ENCODE data around the gene SF3B2.
"Not testable (repeated sequence)": the region's sequence is repeated elsewhere in the genome, so short reads cannot be mapped to it uniquely, and the experiment has no call there.

SF3B2 gene

GRCh38 chr11:66007201-66007634 lies 44.9 kb upstream of the SF3B2 start:
- no peak for DNase-seq (ENCODE audit: low read depth)
- TF ChIP-seq CTCF (conservative IDR thresholded peaks at IDR 0.05; ENCODE audit: low read depth, low read length): no peak
- no peak overlapping the region for H3K4me3 ChIP-seq (ENCODE audit: low read depth, low read length)

GRCh38 chr11:66008095-66008467 lies 44.1 kb upstream of the SF3B2 start:
- H3K4me3 ChIP-seq (ENCODE audit: low read depth, low read length): no peak overlapping the region
- TF ChIP-seq CTCF (conservative IDR thresholded peaks at IDR 0.05; ENCODE audit: low read depth, low read length): no peak
- DNase-seq (ENCODE audit: low read depth): no peak

- DNase-seq (ENCODE audit: low read depth): no peak
- no peak overlapping the region for H3K4me3 ChIP-seq (ENCODE audit: low read depth, low read length)
- no peak for TF ChIP-seq CTCF (conservative IDR thresholded peaks at IDR 0.05; ENCODE audit: low read depth, low read length)
Observed at GRCh38 chr11:66008468-66009101, 43.6 kb upstream of the SF3B2 start.

- DNase-seq (ENCODE audit: low read depth); H3K4me3 ChIP-seq (ENCODE audit: low read depth, low read length): not testable (repeated sequence)
Observed at GRCh38 chr11:66010036-66010435, 42.1 kb upstream of the SF3B2 start.

- no peak overlapping the region for H3K4me3 ChIP-seq (ENCODE audit: low read depth, low read length)
- peak; percentile 36 for DNase-seq (ENCODE audit: low read depth)
- TF ChIP-seq CTCF (conservative IDR thresholded peaks at IDR 0.05; ENCODE audit: low read depth, low read length): no peak
Observed at GRCh38 chr11:66011239-66011784, 40.9 kb upstream of the SF3B2 start.

GRCh38 chr11:66011785-66012303 lies 40.3 kb upstream of the SF3B2 start, which contains the start of gene CST6:
Gene CST6 (plus strand): TSS chr11:66012008. CDS start chr11:66012045, 37 bp downstream.
- no peak within 1 kb of the TSS for H3K4me3 ChIP-seq (ENCODE audit: low read depth, low read length)
- no peak for TF ChIP-seq CTCF (conservative IDR thresholded peaks at IDR 0.05; ENCODE audit: low read depth, low read length)
- DNase-seq (ENCODE audit: low read depth): no peak

GRCh38 chr11:66012371-66012945 lies 39.7 kb upstream of the SF3B2 start:
- TF ChIP-seq CTCF (conservative IDR thresholded peaks at IDR 0.05; ENCODE audit: low read depth, low read length): no peak
- no peak overlapping the region for H3K4me3 ChIP-seq (ENCODE audit: low read depth, low read length)
- no peak for DNase-seq (ENCODE audit: low read depth)
